DMS79 treated with DMSO at 0.1 percent for 48 hours (cell line): ENCODE results near the gene ENTR1.
A peak's percentile ranks its signal among the peaks of the same experiment; 100 is the strongest.

ENCODE experiments used
- DNase-seq: peaks from one replicate; lab custom pipeline; 2025; lab: John Stamatoyannopoulos, UW

Gene ENTR1

DNA sequence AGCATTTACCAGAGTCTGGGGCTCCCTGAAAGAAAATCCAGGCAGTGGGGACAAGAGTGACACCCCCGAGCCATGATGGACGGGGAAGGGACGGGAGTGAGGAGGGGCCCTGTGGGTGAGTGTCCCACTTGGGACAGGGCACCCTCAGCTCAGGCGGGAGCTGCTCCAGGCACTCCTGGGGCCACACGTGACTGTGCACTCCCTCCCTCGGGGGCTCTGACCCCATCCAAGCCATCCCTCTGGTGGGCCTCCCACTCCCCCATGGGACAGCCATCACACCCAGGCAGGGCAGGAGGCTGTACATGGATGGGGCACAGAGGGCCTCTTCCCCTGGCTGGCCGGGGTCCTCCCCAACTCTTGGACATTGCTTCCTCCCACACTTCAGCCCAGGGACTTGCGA lies 34.0 kb downstream of the ENTR1 start:
- no peak for DNase-seq

GRCh38 chr9:136375096-136375495 lies 35.3 kb downstream of the ENTR1 start:
- no peak for DNase-seq

DNA sequence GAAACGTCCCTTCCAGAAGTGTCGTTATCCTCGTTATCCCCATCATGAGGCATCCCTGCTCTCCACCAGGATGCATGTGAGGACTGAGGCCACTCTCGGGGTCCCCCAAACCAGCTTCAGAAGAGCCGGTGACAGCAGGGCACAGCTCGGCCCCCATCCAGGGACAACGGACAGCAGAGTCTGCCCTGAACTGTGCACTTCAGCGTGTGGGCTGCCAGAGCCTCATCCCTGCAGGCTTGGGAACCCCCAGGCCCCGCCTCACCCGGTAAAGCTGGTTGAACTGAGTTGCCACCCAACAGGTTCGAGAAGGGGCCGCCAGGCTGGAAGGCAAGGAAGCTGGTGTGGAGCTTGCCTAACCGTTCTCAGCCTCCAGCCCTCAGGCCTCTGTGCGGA lies 36.2 kb downstream of the ENTR1 start:
- no peak for DNase-seq

DNA sequence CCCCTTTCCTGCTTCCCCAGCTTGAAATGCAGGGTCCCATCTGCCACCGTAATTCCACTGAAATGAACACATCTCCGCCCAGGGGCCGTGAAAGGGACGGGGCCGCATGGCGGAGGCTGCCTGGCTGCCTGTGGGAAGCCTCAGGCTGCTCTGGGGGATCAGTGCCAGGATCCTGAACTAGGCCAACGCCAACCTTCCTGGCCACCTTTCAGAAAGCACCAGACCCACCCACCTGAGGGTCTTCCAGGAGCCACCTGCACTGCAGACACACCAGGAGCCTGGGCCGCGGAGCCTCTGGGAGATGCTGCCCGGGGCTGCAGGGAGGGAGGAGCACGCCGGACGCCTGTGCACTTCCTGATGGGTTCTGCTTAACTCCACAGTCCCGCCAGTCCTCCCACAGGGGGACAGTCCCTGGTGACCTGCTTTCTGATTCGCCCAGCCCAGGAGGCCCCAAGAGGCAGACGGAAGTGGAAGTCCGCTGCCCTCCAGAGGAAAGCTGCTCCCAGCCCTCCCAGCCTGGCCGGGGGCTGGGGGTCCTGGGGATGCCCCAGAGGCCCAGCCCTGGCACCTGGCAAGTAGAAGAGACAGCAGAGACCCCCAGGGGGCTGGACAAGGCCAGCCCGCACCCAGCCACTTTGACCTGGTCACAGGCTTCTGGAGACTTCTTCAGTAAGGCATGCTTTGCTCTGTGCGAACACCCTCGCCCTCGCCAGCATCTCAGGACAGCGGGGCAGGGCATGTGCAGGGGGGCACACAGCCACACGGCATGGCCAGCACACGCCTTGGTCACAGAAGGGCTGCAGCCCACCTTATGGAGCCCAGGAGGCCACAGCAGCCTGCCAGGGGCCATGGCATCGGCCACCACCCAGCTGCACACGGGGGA lies 36.9 kb downstream of the ENTR1 start, which contains the start of gene CARD9:
Gene CARD9 (minus strand): TSS at position 370 of the 883 bp plus-strand sequence. CDS start 1,591 bp downstream, outside the sequence.
- DNase-seq = no peak

DNA sequence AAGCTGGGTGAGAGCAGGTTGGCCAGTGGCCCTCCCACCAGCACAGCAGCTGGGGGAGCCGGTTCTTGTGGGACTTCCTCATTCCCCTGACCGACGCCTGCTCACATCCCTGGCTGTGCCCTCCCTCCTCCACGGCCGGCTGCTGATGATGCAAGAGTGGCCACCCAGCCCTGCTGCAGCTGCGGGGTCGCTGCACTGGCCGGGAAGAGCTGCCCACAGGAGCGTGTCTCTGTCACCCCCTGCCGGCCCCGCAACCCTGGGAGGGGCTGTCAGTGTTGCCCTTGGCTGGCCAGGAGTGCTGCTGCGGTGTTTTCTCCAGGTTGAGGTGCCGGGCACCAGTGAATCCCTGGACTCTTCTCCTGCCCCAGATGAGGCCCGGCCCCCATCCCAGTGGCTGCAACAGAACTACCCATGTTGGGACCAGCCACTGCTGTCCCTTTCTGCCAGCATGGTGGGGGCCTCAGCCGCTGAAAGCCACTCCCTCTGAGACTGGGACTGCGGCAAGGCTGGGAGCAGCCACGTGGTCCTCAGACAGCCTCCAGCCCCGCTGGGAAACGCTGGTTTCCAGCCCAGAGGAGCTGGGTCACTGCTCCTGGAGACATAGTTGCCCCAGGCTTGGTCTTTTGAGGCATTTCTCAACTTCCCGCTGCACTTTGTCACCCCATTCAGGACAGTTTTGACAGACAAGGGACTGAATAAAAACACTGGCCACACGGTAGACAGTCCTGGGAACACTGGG lies 37.7 kb downstream of the ENTR1 start:
- peak; percentile 34 for DNase-seq

DNA sequence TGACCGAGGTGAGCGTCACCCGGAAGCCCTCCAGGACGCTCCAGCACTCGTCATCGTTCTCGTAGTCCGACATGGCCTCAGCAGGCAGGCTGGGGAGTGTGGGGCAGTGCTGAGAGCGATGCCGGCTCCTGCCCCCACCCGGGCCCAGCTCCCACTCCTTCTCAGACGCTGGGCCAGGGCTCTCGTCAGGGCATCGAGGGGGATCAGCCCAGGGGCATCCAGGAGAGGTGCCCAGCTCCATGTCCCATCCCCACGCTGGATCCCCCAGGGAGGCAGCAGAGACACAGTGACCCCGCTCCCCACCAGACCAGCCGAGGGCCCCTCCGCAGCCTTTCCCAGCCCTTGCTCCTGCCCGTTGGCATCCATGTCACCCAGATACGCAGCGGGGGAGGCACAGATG lies 38.4 kb downstream of the ENTR1 start:
- DNase-seq = no peak

DNA sequence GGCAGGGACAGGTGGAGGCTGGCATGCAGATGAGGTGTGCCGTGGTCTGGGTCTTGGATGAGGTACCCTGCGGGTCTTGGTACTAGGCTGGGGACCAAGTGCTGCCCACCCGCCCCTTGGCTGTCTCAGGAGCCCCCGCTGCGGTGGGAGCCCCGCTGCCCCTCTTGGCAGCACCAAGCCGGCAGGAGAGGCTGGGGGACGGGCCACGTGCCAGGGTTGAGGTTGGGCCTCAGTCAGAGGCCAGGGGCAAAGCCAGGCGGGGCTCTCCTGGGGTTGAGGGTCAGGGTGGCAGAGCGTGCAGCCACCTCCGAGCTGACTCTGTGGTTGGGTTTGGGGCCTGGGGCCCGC lies 38.9 kb downstream of the ENTR1 start:
- DNase-seq = no peak

GRCh38 chr9:136370687-136371532 lies 39.5 kb downstream of the ENTR1 start:
- DNase-seq = no peak

DNA sequence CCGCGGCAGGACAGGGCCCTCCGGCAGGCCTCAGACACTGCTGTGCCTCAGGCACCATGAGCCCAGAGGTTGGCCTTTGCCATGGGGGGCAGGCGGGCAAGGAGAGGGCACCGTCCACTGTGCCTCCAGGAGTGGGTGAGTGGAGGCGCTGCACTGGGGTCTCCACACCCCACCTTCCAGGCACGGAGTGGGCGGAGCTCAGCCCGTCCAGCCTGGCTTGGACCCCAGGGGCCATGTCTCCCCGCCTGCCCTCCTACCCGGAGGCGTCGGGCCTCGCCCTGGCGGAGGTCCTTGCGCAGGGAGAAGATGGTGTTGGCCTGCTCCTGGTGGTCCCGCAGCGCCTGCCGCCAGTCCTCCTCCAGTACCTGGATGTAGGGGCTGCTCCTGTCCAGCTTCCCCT lies 40.4 kb downstream of the ENTR1 start:
- DNase-seq = no peak

DNA sequence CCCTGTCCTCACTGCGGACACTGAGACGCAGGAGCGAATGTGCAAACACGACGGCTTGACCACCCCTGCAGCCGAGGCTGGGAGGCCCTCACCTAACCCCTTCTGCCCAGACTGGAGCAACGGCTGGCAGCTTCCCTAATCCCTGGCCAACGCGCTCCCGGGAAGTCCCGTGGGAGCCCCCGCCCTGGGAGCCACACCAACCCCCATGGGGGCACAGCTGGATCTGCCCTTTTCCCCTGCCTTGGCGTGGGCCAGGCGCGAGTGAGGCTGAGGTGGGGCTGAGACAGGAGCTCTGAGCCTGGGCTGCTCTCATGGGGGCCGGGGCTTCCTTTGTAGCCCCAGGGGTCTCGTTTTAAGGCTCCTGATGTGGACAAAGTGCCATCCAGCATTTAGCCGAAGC lies 42.2 kb downstream of the ENTR1 start:
- no peak for DNase-seq

DNA sequence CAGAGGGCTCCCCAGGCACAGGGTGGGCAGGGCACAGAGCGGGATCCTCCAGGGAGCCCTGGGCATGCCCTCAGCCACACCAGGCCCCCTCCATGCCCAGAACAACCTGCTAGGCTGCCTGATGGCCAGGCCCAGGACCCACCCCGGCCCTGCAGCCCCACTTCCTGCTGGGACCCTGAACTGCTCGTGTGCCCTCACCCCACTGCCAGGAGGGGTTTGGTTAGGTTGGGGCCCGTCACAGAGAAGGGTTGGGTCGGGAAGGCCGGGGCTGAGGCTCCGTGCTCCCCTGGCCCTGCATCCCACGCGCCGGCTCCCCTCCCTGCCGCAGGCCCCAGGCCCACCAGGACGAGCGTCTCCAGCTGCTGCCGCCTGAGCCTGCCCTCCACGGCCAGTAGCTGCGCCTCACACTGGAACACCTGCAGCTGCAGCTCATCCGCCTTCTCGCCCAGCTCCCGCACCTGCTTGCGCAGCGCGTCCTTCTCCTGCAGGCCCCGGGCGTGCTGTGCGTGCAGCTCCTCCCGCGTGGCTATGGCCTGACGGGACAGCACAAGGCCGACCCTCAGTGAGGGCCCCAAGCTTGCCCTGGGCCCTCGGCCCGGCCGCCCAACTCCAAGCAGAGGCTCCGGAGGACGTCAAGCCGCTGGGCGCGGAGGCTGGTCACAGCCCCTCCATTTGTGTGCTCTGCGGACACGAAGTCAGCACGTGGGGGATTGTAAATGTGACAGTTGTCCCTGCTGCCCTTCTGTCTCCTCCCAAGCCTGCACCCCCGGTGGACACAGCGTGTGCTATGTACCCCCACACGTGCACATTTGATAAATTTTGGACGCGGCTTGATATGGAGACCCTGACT lies 42.9 kb downstream of the ENTR1 start:
- DNase-seq = no peak

GRCh38 chr9:136366826-136367225 lies 43.6 kb downstream of the ENTR1 start:
- DNase-seq = no peak

GRCh38 chr9:136365775-136366222 lies 44.6 kb downstream of the ENTR1 start:
- no peak for DNase-seq

DNA sequence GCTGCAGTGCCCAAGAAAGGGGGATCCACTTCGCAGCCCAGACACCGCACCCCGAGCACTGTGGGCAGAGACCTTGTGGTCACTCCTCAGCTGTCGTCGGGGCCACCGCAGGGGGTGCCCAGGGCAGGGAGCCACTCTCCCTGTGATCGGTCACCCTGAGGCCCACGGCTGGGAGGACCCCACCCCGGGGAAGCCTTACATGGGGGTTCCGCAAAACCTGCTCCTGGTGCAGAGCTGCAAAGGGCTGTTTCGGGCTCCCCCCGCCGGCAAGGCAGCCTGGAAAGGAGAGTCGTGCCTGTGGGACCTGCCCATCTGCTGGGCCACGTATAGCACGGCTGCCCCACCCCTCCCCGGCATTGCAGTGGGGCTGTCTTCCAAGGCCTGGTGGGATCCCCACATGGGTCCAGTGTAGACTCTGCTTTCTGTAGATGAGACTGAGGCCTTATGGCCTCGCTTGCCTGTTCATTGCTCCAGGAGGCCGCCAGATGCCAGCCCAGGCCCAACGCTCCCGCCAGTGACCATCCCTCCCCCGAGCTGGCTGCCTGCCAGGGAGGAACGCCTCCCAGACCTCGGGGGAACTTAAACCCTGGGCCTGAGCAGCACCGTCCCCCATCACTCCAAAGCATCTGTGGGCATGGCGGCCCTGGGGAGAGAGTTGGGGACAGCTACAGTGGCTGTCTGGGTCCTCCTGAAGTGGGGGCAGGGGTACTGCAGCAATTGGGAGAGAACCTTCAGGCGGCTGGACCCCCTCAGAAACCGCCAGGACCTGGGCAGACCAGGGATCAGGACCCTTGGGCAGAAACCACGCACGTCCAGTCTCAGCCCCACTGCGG lies 45.3 kb downstream of the ENTR1 start:
- no peak for DNase-seq

DNA sequence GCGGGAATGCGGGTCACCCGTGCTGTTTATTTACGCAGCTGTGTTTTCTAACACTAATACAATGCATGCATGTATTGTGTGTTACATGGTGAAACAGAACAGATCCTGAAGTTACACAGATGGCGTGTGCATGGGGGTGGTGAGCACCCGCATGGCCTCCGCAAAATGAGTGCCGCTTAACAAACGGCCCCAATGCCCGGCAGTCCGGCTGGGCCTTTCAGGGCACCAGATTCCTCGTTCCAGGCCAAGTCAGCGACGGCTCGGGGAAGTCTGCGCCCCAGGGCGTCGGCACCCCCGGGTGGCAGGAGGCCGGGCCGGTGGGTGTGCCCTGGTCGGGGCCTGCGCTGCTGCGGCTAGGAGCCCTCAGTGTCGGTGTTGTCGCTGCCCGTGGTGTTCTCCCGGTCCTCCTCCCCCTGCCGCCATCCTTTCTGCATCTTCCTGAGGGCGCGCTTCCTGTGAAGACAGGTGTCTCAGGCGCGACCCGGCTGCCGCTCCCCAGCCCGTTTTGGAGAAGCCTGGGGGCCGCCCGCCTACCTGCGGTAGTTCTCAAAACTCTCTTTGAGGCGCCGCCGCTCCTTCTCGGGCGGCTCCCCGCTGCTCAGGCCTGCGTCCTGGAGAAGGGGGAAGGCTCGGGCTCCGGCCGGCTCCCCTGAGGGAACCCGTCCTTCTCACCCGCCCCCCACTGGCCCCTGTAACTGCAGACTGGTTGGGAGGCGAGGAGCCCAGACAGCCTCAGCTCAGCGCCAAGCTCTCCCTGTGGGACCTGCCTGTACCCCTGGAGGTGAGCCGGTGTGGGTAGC lies 46.3 kb downstream of the ENTR1 start:
- peak; percentile 72 for DNase-seq

- DNase-seq = peak; percentile 78
These were observed 47.1 kb downstream of the ENTR1 start, which contains the start of gene DNLZ for GRCh38 chr9:136363106-136363948. TSS of gene DNLZ (minus strand) at chr9:136363744. CDS start at chr9:136363714, 30 bp downstream.

- no peak for DNase-seq
These were observed 48.0 kb downstream of the ENTR1 start for GRCh38 chr9:136362450-136362784.

DNA sequence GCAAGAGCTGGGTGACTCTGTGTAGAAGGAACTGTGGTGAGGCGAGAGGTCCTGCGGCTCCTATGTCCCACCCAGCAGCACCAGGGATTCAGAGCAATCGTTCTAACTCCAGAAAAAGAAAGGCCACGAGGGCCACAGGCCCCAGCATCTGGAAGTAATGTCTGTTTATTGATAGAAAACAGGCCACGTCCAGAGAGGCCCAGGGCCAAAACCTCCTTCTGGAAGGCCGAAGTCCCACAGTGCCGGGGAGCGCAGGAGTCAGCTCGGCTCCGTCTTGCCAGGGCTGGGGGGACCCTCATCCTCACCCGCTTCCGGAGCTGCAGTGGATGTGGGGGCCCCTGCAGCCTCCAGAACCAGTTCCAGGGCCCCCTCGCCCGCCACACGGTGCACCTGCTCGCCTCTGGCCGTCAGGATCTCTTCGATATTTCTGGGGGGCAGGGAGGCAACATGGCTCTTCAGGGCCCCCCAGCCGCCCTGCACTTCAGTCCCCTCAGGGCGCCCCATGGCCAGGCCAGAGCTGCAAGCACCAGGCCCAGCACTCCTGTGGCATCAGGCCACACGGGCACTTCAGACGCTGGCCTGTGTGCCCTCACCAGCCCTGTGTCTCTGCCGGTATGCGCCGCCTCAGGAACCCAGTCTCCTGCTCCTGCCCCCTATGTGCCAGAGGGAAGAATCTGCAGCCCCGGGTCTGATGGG lies 48.5 kb downstream of the ENTR1 start:
- DNase-seq = no peak
